ENCODE results near the gene FAM98C. TPM values are rescaled to one million over a fixed set of nuclear protein-coding genes. Genes with fewer than 3 reads are reported as not detected.

FAM98C gene
- total RNA-seq, 4 donors from 2014 or later, result 2.1 to 21.1 (median 11.7) TPM

- intact Hi-C loops (cut with DNase I; ENCODE audit: low total_unique reads), result no loop called here
- Histone ChIP-seq H3K4me3 (no peak overlapping the region), H3K27me3 (no peaks in the 10 kb centered on the region), H3K36me3 (no peaks in the 10 kb centered on the region), H3K4me1 (no peaks in the 10 kb centered on the region), H3K9me3 (no peaks in the 10 kb centered on the region), H3K27ac (no peak overlapping the region)
- no peak for DNase-seq
- no peak for TF ChIP-seq POLR2A (IDR thresholded peaks at IDR 0.05)
- TF ChIP-seq CTCF (IDR thresholded peaks at IDR 0.05), result no peak
Observed at GRCh38 chr19:38412961-38413360, 10.1 kb downstream of the FAM98C start.

GRCh38 chr19:38413416-38413815 is 10.5 kb downstream of the FAM98C start:
- Histone ChIP-seq H3K27me3 (no peaks in the 10 kb centered on the region), H3K27ac (no peak overlapping the region), H3K36me3 (no peaks in the 10 kb centered on the region), H3K4me3 (no peak overlapping the region), H3K4me1 (no peaks in the 10 kb centered on the region), H3K9me3 (no peaks in the 10 kb centered on the region)
- intact Hi-C loops (cut with DNase I; ENCODE audit: low total_unique reads), result no loop called here
- TF ChIP-seq POLR2A (IDR thresholded peaks at IDR 0.05) (no peak), CTCF (IDR thresholded peaks at IDR 0.05) (no peak)
- no peak for DNase-seq

- no peak overlapping the region for H3K27ac ChIP-seq
- no peak for DNase-seq
- H3K4me1 ChIP-seq, result no peaks in the 10 kb centered on the region
- no peak for TF ChIP-seq POLR2A (IDR thresholded peaks at IDR 0.05)
- TF ChIP-seq CTCF (IDR thresholded peaks at IDR 0.05), result no peak
- no peak overlapping the region for H3K4me3 ChIP-seq
- no peaks in the 10 kb centered on the region for H3K9me3 ChIP-seq
- no peaks in the 10 kb centered on the region for H3K36me3 ChIP-seq
- no peaks in the 10 kb centered on the region for H3K27me3 ChIP-seq
- intact Hi-C loops (cut with DNase I; ENCODE audit: low total_unique reads), result no loop called here
Observed at GRCh38 chr19:38417146-38417543, 14.3 kb downstream of the FAM98C start.

- Histone ChIP-seq H3K27ac (no peak overlapping the region), H3K4me3 (no peak overlapping the region), H3K36me3 (no peaks in the 10 kb centered on the region), H3K27me3 (no peaks in the 10 kb centered on the region), H3K9me3 (no peaks in the 10 kb centered on the region), H3K4me1 (no peaks in the 10 kb centered on the region)
- intact Hi-C loops (cut with DNase I; ENCODE audit: low total_unique reads), result no loop called here
- DNase-seq, result peak in 1 of 2 donors; percentile 21
- TF ChIP-seq CTCF (IDR thresholded peaks at IDR 0.05) (no peak), POLR2A (IDR thresholded peaks at IDR 0.05) (no peak)
Observed at GRCh38 chr19:38417544-38418506, 14.9 kb downstream of the FAM98C start.

- no peak for TF ChIP-seq POLR2A (IDR thresholded peaks at IDR 0.05)
- no peak for TF ChIP-seq CTCF (IDR thresholded peaks at IDR 0.05)
- no peak for DNase-seq
- H3K27ac ChIP-seq, result no peak overlapping the region
- intact Hi-C loops (cut with DNase I; ENCODE audit: low total_unique reads), result no loop called here
- no peaks in the 10 kb centered on the region for H3K36me3 ChIP-seq
- no peaks in the 10 kb centered on the region for H3K27me3 ChIP-seq
- no peaks in the 10 kb centered on the region for H3K4me1 ChIP-seq
- no peaks in the 10 kb centered on the region for H3K9me3 ChIP-seq
- no peak overlapping the region for H3K4me3 ChIP-seq
Observed at GRCh38 chr19:38420935-38421334, 18.0 kb downstream of the FAM98C start.
